Activated CD8-positive, alpha-beta memory T cell treated with anti-CD3 and anti-CD28 coated beads, Interleukin-2, amount 50 U/mL, for 4 hours (primary cell): ENCODE results near the gene RALGAPB.
"Not testable (repeated sequence)": the region's sequence is repeated elsewhere in the genome, so short reads cannot be mapped to it uniquely, and the experiment has no call there.

Experiments
- DNase-seq: peaks from one replicate; pipeline ENCODE4 v3.0.0-alpha.2; 2020

Gene RALGAPB

DNA sequence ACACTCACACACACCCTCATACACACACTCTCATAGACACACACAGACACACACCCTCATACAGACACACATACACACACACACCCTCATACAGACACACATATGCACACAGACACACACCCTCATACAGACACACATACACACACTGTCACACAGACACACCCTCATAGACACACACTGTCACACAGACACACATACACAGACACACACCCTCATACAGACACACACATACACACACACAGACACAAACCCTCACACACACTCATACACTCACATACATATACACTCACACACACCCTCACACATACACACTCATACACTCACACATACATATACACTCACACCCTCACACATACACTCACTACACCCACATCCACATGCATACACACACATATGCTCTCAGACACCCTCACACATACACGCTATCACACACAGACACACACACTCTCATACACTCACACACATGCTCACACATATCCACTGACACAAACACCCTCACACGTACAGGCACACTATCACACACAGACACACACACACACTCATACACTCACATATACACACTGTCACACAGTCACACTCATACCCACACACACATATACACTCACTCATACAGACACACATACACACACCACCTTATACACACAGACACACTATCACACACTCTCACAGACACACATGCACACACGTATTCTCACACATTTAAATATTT lies 117.5 kb downstream of the RALGAPB start:
- no peak for DNase-seq

GRCh38 chr20:38590676-38591473 lies 118.2 kb downstream of the RALGAPB start:
- no peak for DNase-seq

DNA sequence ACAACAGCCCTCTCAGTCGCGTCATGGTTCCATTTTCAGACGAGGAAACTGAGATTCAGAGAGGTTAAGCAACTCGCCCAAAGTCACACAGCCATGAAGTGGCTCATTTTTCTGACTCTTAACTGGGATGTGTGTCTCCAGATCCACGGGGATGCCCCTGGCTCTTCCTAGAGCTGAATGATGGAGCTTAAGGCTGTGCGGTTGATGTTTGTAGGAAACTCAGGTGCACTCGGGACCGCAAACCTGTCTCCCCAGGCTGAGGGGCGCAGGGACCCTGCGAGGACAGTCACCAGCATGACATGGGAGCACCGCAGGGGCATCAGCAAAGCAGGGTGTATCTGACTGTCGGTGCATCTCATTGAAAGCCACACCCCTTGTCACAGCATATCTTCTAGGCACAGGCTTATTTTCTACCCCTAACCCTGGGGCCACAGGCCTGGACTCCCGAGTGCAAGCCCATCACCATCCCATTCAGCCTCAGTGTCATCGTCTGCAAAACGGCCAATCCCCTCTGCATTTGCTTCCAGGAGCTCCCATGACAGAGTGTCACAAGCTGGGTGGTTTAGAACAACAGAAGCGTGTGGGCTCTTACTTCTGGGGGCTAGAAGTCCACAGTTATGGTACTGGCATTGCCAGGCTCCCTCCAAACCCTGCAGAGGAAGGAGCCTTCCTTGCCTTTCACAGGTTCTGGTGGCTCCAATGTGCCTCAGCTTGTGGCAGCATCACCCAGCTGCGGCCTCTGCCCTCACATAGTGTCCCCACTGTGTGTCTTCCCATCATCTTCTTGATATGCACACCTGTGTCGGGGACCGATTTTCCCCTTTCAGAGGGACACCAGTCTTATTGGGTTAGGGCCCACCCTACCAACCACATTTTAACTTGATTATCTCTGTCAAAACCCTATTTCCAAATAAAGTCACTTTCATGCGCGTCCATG lies 119.1 kb downstream of the RALGAPB start:
- no peak for DNase-seq

DNA sequence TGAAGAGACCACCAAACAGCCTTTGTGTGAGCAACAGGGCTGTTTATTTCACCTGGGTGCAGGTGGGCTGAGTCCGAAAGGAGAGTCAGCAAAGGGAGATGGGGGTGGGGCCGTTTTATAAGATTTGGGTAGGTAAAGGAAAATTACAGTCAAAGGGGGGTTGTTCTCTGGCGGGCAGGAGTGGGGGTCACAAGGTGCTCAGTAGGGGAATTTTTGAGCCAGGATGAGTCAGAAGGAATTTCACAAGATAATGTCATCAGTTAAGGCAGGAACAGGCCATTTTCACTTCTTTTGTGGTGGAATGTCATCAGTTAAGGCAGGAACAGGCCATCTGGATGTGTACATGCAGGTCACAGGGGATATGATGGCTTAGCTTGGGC lies 119.8 kb downstream of the RALGAPB start:
- not testable (repeated sequence) for DNase-seq

DNA sequence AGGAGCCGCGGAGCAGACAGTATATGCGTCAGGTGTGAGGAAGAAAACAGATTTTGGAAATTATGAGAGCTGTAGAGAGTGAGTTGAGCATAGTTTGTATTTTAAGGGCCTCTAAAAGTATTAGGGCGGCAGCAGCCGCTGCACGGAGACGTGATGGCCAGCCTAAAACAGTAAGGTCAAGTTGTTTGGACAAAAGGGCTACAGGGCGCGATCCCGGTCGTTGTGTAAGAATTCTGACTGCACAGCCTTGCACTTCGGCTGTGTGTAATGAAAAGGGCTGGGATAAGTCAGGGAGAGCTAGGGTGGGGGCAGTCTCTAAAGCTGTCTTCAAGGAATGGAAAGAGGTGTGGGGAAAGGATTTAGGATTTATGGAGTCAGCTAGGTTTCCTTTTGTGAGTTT lies 121.6 kb downstream of the RALGAPB start:
- DNase-seq = not testable (repeated sequence)

GRCh38 chr20:38595886-38596285 lies 123.2 kb downstream of the RALGAPB start:
- DNase-seq = not testable (repeated sequence)

- DNase-seq = no peak
These were observed 126.8 kb downstream of the RALGAPB start for GRCh38 chr20:38599410-38599882.

DNA sequence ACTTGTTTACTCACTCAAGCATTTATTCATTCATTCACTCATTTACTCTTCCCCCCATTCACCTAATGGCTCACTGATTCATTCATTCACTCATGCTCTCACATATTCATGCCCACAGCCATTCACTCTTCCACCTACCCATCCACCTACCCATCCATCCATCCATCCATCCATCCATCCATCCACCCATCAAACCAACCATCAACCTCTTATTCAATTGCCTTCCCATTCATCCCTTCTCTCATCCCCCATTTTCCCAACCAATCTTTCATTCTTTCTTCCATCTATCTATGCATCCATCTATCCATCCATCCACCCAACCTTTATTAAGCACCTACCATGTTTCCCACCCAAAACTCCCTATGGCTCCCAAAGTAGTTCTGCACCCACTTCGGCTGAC lies 127.4 kb downstream of the RALGAPB start:
- DNase-seq = no peak

GRCh38 chr20:38601216-38602184 lies 128.9 kb downstream of the RALGAPB start, which contains the start of gene ARHGAP40:
Gene ARHGAP40 (plus strand): TSS chr20:38601809.
- no peak for DNase-seq

DNA sequence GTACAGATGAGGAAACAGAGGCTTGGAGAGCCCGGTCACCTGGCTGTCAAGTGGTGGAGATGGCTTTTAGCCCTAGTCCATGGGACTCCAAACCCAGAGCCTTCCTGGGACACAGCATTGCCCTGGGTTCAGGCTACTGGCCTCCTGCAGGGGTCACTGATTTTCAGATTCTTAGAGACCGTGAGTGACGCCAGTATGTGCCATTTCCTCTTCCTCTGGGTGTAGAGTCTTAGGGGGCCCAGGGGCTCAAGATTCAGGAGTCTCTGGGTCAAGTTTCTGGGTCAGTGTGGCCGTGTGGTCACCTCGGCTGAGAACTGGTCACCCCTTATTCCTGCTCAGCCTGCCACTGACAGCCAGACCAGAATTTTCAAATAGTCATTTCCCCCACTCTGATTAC lies 129.5 kb downstream of the RALGAPB start:
- DNase-seq = no peak

DNA sequence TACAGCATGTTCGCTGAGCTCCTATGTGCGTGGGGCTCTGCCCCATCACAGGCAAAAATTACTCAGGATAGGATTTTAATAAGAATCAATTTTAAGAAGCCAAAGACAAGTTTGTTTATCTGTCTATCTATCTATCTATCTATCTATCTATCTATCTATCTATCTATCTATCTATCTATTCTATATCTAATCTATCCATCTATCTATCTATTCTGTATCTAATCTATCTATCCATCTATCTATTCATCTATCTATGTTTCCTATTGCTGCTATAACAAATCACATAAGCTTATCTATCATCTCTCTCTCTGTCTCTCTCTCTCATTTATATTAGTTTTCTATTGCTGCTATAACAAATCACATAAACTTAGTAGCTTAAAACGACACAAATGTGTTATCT lies 130.6 kb downstream of the RALGAPB start:
- no peak for DNase-seq

- no peak for DNase-seq
These were observed 132.2 kb downstream of the RALGAPB start for GRCh38 chr20:38604873-38605303.

DNA sequence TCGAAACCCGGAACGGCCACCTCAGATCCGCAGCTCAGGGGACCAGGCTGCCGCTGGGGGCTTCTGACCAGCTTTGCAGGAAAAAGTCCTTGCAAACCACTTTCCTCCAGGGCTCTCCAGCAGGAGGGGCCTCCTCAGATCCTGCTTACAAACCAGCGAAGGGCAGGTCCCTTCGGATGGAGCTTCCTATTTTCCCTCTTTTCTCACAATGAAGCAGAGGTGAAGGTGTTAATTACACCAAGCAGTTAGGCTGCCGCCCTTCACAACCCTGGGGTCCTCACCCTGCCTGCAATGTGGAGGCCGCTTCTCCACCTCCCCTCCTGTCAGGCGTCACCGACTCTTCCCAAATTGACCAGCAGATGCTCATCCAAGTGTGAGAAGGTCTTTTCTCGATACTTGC lies 134.7 kb downstream of the RALGAPB start:
- no peak for DNase-seq

- no peak for DNase-seq
These were observed 135.5 kb downstream of the RALGAPB start for GRCh38 chr20:38608188-38608587.

GRCh38 chr20:38609815-38610214 lies 137.2 kb downstream of the RALGAPB start:
- no peak for DNase-seq

GRCh38 chr20:38610521-38610920 lies 137.9 kb downstream of the RALGAPB start:
- DNase-seq = no peak

DNA sequence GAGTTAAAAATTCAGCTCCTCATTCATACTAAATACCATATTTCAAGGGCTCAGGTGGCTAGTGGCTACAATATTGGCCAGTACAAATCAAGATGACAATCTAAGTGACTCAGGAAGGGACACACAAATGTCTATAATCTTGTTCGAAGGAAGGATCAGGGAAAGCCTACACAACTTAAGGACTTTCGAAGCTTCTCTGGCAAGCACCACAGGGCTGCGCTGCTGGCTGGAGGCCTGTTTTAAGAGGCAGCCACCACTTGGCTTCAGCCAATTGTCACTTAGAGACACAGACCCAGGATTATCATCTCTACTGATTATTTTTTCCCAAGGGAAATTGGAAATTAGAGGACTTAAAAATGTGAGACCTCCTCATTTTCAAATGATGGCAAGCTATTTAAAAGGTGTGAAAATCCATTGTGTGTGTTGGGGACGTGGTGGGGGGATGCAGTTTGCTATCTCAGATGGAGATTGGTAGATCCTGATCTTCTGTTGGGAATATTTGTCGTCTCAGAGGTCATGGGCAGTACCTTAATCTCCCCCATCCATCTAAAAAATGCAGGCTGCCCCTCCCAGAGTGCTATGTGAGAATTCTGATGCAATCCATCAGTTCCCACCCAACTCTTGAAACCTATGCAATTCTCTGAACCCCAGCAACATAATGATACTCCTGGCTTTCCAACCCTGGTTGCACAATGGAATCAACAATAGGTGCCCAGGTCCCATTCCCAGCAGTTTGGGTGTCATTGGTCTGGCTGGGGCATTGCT lies 140.3 kb downstream of the RALGAPB start:
- no peak for DNase-seq

DNA sequence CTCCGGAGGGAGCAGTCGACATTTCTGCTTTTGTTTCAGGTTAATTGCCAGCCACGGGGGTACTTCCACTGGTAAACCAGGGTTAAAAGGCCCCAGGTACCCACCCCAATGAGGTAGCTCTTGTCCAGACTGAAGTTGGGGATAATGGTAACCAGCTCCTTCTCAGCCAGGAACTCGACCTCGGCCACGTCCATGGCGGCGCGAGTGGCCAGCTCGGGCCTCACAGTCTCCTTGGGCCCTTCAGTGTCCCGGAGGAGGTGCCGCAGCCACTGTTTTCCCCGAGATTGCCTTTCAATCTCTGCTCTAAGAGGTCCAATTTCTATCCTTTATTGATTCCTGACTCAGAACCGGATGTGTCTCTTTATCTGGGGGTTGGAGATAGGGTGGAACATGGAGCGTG lies 142.6 kb downstream of the RALGAPB start:
- DNase-seq = no peak

GRCh38 chr20:38616457-38616856 lies 143.8 kb downstream of the RALGAPB start:
- no peak for DNase-seq

DNA sequence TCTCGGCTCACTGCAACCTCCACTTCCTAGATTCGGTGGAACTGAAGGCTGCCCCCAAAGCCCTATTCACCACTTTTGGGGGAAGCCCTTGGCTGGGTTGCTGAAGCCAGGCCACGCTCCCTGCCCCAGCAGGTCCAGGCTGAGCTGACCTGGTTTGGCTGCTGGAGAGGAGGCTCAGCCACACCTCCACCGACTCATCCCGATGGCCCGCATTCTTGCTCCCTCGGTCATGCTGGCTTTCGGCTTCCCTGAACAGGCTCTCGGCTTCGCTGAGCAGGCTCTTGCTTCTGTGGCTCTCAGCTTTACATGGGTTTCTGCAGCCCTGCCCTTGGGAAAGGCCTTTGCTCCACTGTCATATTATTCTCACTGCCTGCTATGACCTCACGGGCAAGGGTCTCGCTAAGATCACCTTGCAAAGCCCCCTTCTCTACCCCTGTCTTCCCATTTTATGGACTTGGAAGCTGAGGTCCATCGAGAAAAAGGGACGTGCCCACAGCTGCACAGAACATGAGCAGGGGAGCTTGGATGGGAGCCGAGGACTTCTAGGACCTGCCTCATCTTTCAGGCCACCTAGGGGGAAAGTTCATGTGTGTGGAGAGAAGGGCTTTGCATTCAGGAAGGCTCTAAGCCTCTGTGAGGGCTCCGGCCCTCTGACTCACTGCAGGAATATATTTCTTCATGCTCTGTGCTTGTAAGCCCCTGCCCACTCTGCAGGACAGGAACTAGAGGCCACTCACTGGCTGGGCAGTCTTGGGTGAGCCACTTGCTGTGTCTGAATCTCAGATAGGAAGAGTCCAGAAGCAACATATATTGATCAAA lies 144.6 kb downstream of the RALGAPB start:
- DNase-seq = no peak
